IPS DF 6.9 (cell line): ENCODE data around the gene HTR3B.

Source experiments
- DNase-seq: peaks from one replicate; pipeline ENCODE4 v3.0.0-alpha.2; 2013; ENCODE audit warnings: low read depth, low spot score
- H3K27ac ChIP-seq: one replicate; pipeline ENCODE4 v1.5.1; 2013; ENCODE audit warnings: low read length, control low read depth
- H3K27me3 ChIP-seq: 2 replicates; pipeline ENCODE4 v1.6.1; 2013; ENCODE audit warnings: mild to moderate bottlenecking, low read length; ENCODE audit not compliant: control insufficient read depth, insufficient read depth
- H3K36me3 ChIP-seq: 2 replicates; pipeline ENCODE4 v1.6.1; 2013; ENCODE audit warnings: low read length; ENCODE audit not compliant: control insufficient read depth, insufficient read depth
- H3K4me1 ChIP-seq: 2 replicates; pipeline ENCODE4 v1.6.1; 2013; ENCODE audit warnings: low read length; ENCODE audit not compliant: control insufficient read depth, insufficient read depth
- H3K4me3 ChIP-seq: 2 replicates; pipeline ENCODE4 v1.5.1; 2013; ENCODE audit warnings: mild to moderate bottlenecking, low read length
- H3K9me3 ChIP-seq: 2 replicates; pipeline ENCODE4 v1.6.1; 2013; ENCODE audit warnings: low read length, inconsistent platforms; ENCODE audit not compliant: control insufficient read depth, insufficient read depth
- WGBS: extraction: QIAGEN DNeasy Blood & Tissue Kit; methylation state at CpG from one replicate; pipeline ENCODE4 v1.1.7; 2013; ENCODE audit warnings: mixed read lengths, missing lambda C conversion rate; ENCODE audit not compliant: insufficient read length, insufficient coverage; 5-methylcytosine and 5-hydroxymethylcytosine counted together

Gene HTR3B

DNA sequence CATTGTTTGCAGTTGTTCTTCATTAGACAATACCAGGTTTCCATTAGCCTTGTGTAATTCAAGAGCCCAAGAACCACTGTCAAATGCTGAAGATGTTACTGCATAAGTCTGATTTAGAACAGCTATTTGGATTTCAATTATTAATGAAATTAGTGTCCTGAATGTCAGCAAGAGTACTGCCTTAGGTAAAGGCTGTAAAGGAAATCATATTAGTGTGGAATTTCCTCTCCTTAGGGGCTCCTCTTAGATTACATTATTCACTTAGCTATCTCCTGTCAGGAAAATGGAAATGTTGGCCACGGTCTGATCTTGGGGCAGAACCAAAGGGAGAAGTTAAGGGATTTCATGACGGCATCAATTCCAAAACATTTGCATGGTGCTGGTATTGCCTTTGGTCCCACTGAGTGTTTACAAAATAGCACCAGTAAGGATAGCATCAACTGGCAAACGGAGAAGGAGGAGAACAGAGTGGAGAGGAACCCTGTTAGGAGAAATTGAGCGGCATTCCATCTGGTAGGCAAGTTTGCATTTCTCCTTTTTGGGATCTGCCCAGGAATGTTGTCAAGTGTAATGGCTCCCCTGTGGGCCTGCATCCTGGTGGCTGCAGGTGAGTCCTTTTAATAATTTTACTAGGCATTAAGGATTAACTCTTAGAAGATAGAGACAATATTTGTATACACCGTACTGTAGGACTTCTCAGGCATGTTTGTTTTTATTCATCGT, at the start of gene HTR3B:
Gene HTR3B (plus strand): TSS at position 418 of the 723 bp plus-strand sequence. CDS start 138 bp downstream, at position 556.
- no peaks in the 10 kb centered on the region for H3K9me3 ChIP-seq
- H3K27me3 ChIP-seq, result no peaks in the 10 kb centered on the region
- no peaks in the 10 kb centered on the region for H3K36me3 ChIP-seq
- H3K4me3 ChIP-seq, result no peak within 1 kb of the TSS
- DNase-seq, result no peak
- WGBS, result no CpG with 5 or more reads among the region's 6 CpGs
- peaks cover 2% of the 10 kb centered on the region; the same call in 1 of the 2 replicates for H3K4me1 ChIP-seq
- no peak within 1 kb of the TSS for H3K27ac ChIP-seq

DNA sequence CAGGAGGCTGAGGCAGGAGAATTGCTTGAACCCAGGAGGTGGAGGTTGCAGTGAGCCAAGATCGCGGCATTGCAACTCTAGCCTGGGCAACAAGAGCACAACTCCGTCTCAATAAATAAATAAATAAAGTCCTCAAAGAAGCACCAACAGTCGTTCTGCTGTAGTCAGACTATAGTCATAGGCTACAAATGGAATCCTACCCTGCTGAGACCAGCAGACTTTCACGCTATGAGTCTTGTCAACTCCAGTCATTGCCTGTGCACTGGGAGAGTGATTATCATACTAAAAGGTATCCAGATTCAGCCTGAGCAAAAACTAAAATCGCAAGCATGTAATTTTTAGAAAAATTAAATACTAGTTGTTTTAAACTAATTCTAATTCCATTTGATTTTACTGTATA, 48.8 kb upstream of the HTR3B start:
- 0 out of 2 replicates have a peak, but pooled peaks cover 3% of the 10 kb centered on the region for H3K4me1 ChIP-seq
- no CpG with 5 or more reads among the region's 6 CpGs for WGBS

DNA sequence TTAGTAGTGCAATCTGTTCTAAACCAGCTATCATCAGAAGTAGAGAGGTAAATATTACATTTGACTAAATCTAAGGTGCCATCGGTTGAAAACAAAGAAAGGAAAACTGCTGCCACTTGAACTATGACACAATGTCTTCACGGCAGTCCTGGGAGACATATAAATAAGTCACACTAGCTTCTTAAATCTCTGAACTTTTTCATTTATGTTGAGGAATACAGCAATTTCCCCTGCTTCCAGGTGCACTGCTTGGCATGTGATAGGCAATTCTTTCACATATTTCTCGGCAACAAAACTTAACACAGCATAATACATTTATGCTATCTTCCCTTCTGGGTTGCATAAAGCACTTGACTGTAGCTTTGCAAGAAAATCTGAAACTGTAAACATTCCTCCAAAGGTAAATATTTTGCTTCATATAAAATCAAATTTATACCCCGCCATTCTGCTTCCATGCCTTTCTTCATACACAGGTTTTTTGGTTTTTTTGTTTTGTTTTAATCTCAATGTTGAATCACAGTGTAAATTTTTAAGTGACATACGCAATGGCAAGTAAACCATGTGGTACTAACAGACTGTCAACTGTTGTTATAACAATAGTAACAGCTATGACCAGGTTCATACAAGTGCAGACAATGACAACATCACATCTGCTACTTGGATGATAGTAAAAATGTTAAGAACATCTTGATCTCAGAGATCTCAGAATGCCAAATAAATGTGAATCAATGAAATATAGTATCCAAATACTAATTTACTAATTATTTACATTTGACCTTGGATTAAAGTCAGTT, 47.4 kb upstream of the HTR3B start:
- Histone ChIP-seq H3K27me3 (no peaks in the 10 kb centered on the region), H3K4me3 (no peak overlapping the region), H3K36me3 (peaks cover 7% of the 10 kb centered on the region; the same call in 1 of the 2 replicates), H3K27ac (no peak overlapping the region), H3K9me3 (no peaks in the 10 kb centered on the region), H3K4me1 (0 out of 2 replicates have a peak, but pooled peaks cover 2% of the 10 kb centered on the region)
- no peak for DNase-seq
- no CpG with 5 or more reads among the region's 5 CpGs for WGBS

More for the DNA sequence above, 48.8 kb upstream of the HTR3B start:
- DNase-seq, result no peak
- Histone ChIP-seq H3K27me3 (no peaks in the 10 kb centered on the region), H3K36me3 (peaks cover 12% of the 10 kb centered on the region), H3K27ac (no peak overlapping the region), H3K4me3 (no peak overlapping the region), H3K9me3 (no peaks in the 10 kb centered on the region)

GRCh38 chr11:113859665-113860064, 44.9 kb upstream of the HTR3B start:
- Histone ChIP-seq H3K4me3 (no peak overlapping the region), H3K4me1 (0 out of 2 replicates have a peak, but pooled peaks cover 2% of the 10 kb centered on the region), H3K36me3 (no peaks in the 10 kb centered on the region; the same call in 1 of the 2 replicates), H3K27me3 (no peaks in the 10 kb centered on the region), H3K9me3 (no peaks in the 10 kb centered on the region), H3K27ac (no peak overlapping the region)
- DNase-seq, result no peak

DNA sequence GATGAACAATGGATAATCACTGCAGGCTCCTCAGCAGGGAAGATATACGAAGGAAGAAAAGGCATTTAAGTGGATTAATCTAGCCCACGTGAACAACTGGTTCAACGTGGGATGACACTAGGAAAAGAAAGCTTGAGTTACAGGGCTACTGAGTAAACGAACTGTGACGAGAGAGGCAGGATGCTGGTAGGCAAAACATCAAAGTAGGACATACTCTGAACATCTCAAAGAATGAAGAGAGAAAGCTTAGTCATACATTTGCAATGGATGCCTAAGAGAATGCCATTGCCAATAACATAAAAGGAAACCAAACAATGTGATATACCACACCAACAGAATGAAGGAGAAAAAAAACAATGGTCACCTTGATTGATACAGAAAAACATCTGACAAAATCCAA, 42.2 kb upstream of the HTR3B start:
- H3K4me1 ChIP-seq, result peaks cover 2% of the 10 kb centered on the region; the same call in 1 of the 2 replicates

GRCh38 chr11:113864410-113864809, 40.2 kb upstream of the HTR3B start:
- DNase-seq, result no peak
- Histone ChIP-seq H3K27me3 (no peaks in the 10 kb centered on the region), H3K9me3 (no peaks in the 10 kb centered on the region), H3K4me3 (no peak overlapping the region), H3K36me3 (peaks cover 4% of the 10 kb centered on the region; the same call in 1 of the 2 replicates), H3K4me1 (peaks cover 2% of the 10 kb centered on the region; the same call in 1 of the 2 replicates), H3K27ac (no peak overlapping the region)
- no CpG with 5 or more reads among the region's 3 CpGs for WGBS

More for the DNA sequence above, 42.2 kb upstream of the HTR3B start:
- H3K9me3 ChIP-seq, result no peaks in the 10 kb centered on the region
- no peak overlapping the region for H3K27ac ChIP-seq
- H3K27me3 ChIP-seq, result no peaks in the 10 kb centered on the region
- no peak overlapping the region for H3K4me3 ChIP-seq
- peaks cover 2% of the 10 kb centered on the region; the same call in 1 of the 2 replicates for H3K36me3 ChIP-seq
- WGBS, result no CpG with 5 or more reads among the region's 5 CpGs
- no peak for DNase-seq

DNA sequence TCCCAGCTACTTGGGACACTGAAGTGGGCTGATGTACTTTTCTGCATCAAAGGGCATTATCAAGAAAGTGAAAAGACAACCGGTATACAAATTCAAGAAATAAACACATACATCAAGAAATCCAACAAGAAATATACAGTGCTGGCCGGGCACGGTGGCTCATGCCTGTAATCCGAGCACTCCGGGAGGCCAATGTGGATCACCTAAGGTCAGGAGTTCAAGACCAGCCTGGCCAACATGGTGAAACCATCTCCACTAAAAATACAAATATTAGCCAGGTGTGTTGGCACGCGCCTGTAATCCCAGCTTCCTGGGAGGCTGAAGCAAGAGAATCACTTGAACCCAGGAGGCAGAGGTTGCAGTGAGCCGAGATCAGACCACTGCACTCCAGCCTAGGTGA, 38.7 kb upstream of the HTR3B start:
- no CpG with 5 or more reads among the region's 8 CpGs for WGBS
- H3K27ac ChIP-seq, result no peak overlapping the region
- no peaks in the 10 kb centered on the region for H3K9me3 ChIP-seq
- peaks cover 4% of the 10 kb centered on the region; the same call in 1 of the 2 replicates for H3K36me3 ChIP-seq
- no peak for DNase-seq
- no peaks in the 10 kb centered on the region for H3K27me3 ChIP-seq
- peaks cover under 1% of the 10 kb centered on the region; the same call in 1 of the 2 replicates for H3K4me1 ChIP-seq
- no peak overlapping the region for H3K4me3 ChIP-seq

- WGBS, result no CpG with 5 or more reads among the region's 3 CpGs
- peaks cover 4% of the 10 kb centered on the region; the same call in 1 of the 2 replicates for H3K36me3 ChIP-seq
Observed at GRCh38 chr11:113867843-113868503, 36.6 kb upstream of the HTR3B start.

DNA sequence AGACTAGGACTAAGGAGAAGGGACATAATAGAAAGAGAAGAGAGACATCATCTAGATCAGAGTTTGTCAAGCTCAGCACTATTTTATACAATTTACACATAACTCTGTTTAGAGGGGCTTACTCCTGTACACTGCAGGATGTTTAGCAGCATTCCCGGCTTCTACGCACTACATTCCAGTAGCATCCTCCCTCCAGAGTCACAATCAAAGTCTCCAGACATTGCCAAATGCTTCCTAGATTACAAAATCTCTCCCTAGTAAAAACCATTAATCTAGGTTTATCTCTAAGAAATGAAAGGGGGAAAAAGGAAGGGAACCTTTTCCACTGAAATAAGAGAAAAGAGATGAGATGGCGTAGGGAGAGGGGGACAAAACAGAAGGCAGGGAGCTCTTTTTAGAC, 33.3 kb upstream of the HTR3B start:
- no peak overlapping the region for H3K27ac ChIP-seq
- no peak overlapping the region for H3K4me3 ChIP-seq
- no peak for DNase-seq
- H3K27me3 ChIP-seq, result no peaks in the 10 kb centered on the region
- H3K36me3 ChIP-seq, result peaks cover 4% of the 10 kb centered on the region; the same call in 1 of the 2 replicates
- H3K4me1 ChIP-seq, result peaks cover 1% of the 10 kb centered on the region; the same call in 1 of the 2 replicates
- no CpG with 5 or more reads among the region's 3 CpGs for WGBS
- H3K9me3 ChIP-seq, result no peaks in the 10 kb centered on the region

More at GRCh38 chr11:113867843-113868503, 36.6 kb upstream of the HTR3B start:
- no peak for DNase-seq
- no peak overlapping the region for H3K4me3 ChIP-seq
- no peaks in the 10 kb centered on the region for H3K27me3 ChIP-seq
- H3K9me3 ChIP-seq, result no peaks in the 10 kb centered on the region
- no peak overlapping the region for H3K27ac ChIP-seq
- no peaks in the 10 kb centered on the region; the same call in 1 of the 2 replicates for H3K4me1 ChIP-seq

DNA sequence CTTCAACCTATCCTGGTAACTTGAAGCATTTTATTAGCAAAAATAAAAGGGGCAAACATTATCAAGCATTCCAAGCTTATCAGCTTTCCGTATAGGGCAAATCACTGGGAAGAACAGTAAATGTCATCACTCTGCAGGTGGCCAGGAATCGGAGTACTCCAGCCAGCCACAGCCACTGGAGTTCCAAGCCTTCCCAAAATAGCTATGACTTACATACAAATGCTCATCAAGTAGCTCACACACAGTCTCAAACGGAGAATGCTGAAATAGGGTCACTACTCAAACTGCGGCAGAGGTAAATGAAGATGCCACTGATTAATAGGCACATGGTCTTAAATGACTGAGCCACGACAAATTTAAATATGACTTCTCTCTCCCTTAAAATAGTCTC, 31.4 kb upstream of the HTR3B start:
- Histone ChIP-seq H3K27ac (no peak overlapping the region), H3K4me3 (peak overlapping the region; percentile 29; the same call in 1 of the 2 replicates), H3K4me1 (peaks cover 5% of the 10 kb centered on the region; the same call in 1 of the 2 replicates), H3K9me3 (no peaks in the 10 kb centered on the region), H3K36me3 (no peaks in the 10 kb centered on the region; the same call in 1 of the 2 replicates), H3K27me3 (no peaks in the 10 kb centered on the region)
- no peak for DNase-seq
- no CpG with 5 or more reads among the region's 5 CpGs for WGBS
